Loucy (cell line): Measurements from ENCODE around the gene PHF14.

Experiments used
- H2AFZ ChIP-seq: fragments of 200-600 bp; sonication (generic); 2 replicates; pipeline ENCODE4 v1.6.0; 2016; ENCODE audit warnings: antibody characterized with exemption, mild to moderate bottlenecking, low read length, moderate library complexity
- H3F3A ChIP-seq: fragments of 200-600 bp; 2 replicates; pipeline ENCODE4 v1.6.0; 2016; ENCODE audit warnings: antibody characterized with exemption, low read depth, mild to moderate bottlenecking
- H3K27me3 ChIP-seq: fragments of 200-600 bp; sonication (generic); 2 replicates; pipeline ENCODE4 v1.6.1; 2014; ENCODE audit warnings: low read length, mild to moderate bottlenecking; ENCODE audit not compliant: insufficient read depth, poor library complexity, severe bottlenecking
- H3K36me3 ChIP-seq: fragments of 200-600 bp; sonication (generic); 2 replicates; pipeline ENCODE4 v1.6.1; 2016; ENCODE audit warnings: low read length; ENCODE audit not compliant: insufficient read depth
- H3K4me1 ChIP-seq: fragments of 200-600 bp; sonication (generic); 2 replicates; pipeline ENCODE4 v1.5.1; 2014; ENCODE audit warnings: low read length, mild to moderate bottlenecking; ENCODE audit not compliant: insufficient read depth, poor library complexity, severe bottlenecking
- H3K4me2 ChIP-seq: fragments of 200-600 bp; sonication (generic); 2 replicates; pipeline ENCODE4 v1.6.0; 2014; ENCODE audit warnings: antibody characterized with exemption, low read length, low read depth, mild to moderate bottlenecking; ENCODE audit not compliant: poor library complexity, severe bottlenecking
- H3K4me3 ChIP-seq: fragments of 200-600 bp; sonication (generic); 2 replicates; pipeline ENCODE4 v1.5.1; 2014; ENCODE audit warnings: low read length, mild to moderate bottlenecking, mixed read lengths; ENCODE audit not compliant: poor library complexity, severe bottlenecking
- H3K79me2 ChIP-seq: fragments of 200-600 bp; sonication (generic); 2 replicates; pipeline ENCODE4 v1.6.1; 2014; ENCODE audit warnings: low read length; ENCODE audit not compliant: insufficient read depth
- H3K9ac ChIP-seq: fragments of 200-600 bp; sonication (generic); 2 replicates; pipeline ENCODE4 v1.6.0; 2014; ENCODE audit warnings: mild to moderate bottlenecking, low read depth, low read length, moderate library complexity; ENCODE audit not compliant: poor library complexity, severe bottlenecking
- H3K9me2 ChIP-seq: fragments of 200-600 bp; sonication (generic); replicated peaks from 2 replicates; pipeline ENCODE4 v1.6.1; 2016; ENCODE audit warnings: low read depth, low read length, mixed read lengths
- H3K9me3 ChIP-seq: fragments of 200-600 bp; sonication (generic); 2 replicates; pipeline ENCODE4 v1.6.1; 2014; ENCODE audit warnings: mild to moderate bottlenecking, antibody characterized with exemption, low read length, low read depth; ENCODE audit not compliant: insufficient read depth
- H4K20me1 ChIP-seq: fragments of 200-600 bp; sonication (generic); 2 replicates; pipeline ENCODE4 v1.6.0; 2014; ENCODE audit warnings: antibody characterized with exemption, low read length, mild to moderate bottlenecking; ENCODE audit not compliant: insufficient read depth, poor library complexity, severe bottlenecking
- CTCF ChIP-seq: fragments of 200-600 bp; sonication (generic); conservative IDR thresholded peaks from 2 replicates; pipeline ENCODE4 v1.5.1; 2014; ENCODE audit warnings: mild to moderate bottlenecking, antibody characterized with exemption, low read length
- EZH2phosphoT487 ChIP-seq: fragments of 200-600 bp; IDR thresholded peaks from 2 replicates; pipeline ENCODE4 v1.6.1; 2018; ENCODE audit warnings: antibody characterized with exemption, mild to moderate bottlenecking, moderate library complexity, borderline replicate concordance

The PHF14 gene

DNA sequence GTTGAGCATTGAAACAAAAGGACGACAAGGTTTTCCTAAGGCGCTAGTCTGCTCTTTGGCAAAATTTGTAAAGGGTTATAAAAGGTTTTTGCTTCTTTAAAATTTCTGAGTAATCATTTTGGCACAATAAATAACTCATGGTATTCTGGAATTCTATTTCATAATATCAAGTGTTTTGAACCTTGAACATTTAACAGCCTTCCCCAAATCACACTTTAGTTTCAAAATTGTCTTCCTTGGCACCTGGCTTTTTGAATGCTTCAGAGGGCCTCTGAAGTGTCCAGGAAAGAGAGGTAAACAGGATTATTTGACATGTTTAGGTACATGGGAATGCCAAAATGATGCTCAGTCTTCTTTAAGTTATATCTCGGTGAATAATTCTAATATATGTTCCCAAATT is 220.8 kb downstream of the PHF14 start:
- no peaks in the 10 kb centered on the region for H3K9me3 ChIP-seq
- H3K4me3 ChIP-seq = no peak overlapping the region
- no peaks in the 10 kb centered on the region for H3K9me2 ChIP-seq
- peaks cover 4% of the 10 kb centered on the region for H3K4me1 ChIP-seq
- H3K79me2 ChIP-seq = no peaks in the 10 kb centered on the region
- H2AFZ ChIP-seq = no peak overlapping the region
- no peak overlapping the region for H3K4me2 ChIP-seq
- no peak overlapping the region for H3K9ac ChIP-seq
- no peaks in the 10 kb centered on the region for H3F3A ChIP-seq
- no peaks in the 10 kb centered on the region for H3K36me3 ChIP-seq
- no peaks in the 10 kb centered on the region for H4K20me1 ChIP-seq
- no peaks in the 10 kb centered on the region for H3K27me3 ChIP-seq
- TF ChIP-seq CTCF = no peak

DNA sequence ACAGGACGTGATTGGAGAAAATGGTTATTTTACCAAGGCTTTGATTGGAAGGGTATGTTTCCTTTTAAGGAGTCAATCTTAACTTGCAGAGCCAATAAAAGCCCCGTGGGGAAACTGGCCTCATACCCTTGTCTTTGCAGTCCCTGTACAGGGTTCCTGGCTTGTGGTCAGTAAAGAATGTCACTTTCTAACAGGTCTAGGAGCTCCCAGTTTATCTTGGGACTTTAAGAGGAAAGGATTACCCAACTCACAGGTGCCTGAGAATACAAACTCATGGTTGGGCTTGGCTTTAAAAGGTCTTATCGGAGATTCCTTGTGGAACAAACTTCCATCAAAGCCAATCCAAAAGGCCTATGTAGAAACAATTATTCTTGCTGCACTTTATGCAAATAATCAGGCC is 221.8 kb downstream of the PHF14 start:
- H3K4me2 ChIP-seq = no peak overlapping the region
- H3K36me3 ChIP-seq = no peaks in the 10 kb centered on the region
- H2AFZ ChIP-seq = no peak overlapping the region

GRCh38 chr7:11196143-11196542 is 222.5 kb downstream of the PHF14 start:
- H3K4me1 ChIP-seq = peaks cover 4% of the 10 kb centered on the region
- no peak overlapping the region for H2AFZ ChIP-seq
- no peak overlapping the region for H3K4me3 ChIP-seq
- no peaks in the 10 kb centered on the region for H3K27me3 ChIP-seq
- no peak overlapping the region for H3K9ac ChIP-seq
- H3K9me2 ChIP-seq = no peaks in the 10 kb centered on the region
- H3K4me2 ChIP-seq = no peak overlapping the region
- no peaks in the 10 kb centered on the region for H3K36me3 ChIP-seq
- TF ChIP-seq EZH2phosphoT487 = no peak
- TF ChIP-seq CTCF = no peak
- H4K20me1 ChIP-seq = no peaks in the 10 kb centered on the region
- no peaks in the 10 kb centered on the region for H3F3A ChIP-seq
- no peaks in the 10 kb centered on the region for H3K9me3 ChIP-seq
- no peaks in the 10 kb centered on the region for H3K79me2 ChIP-seq

More for the DNA sequence above, 221.8 kb downstream of the PHF14 start:
- Histone ChIP-seq H3K4me1 (peaks cover 4% of the 10 kb centered on the region), H3F3A (no peaks in the 10 kb centered on the region), H3K27me3 (no peaks in the 10 kb centered on the region), H3K9ac (no peak overlapping the region), H3K9me3 (no peaks in the 10 kb centered on the region), H3K9me2 (no peaks in the 10 kb centered on the region), H4K20me1 (no peaks in the 10 kb centered on the region), H3K79me2 (no peaks in the 10 kb centered on the region), H3K4me3 (no peak overlapping the region)
- TF ChIP-seq CTCF (no peak), EZH2phosphoT487 (no peak)
